ENCODE data around the gene TMEM183A. TPM values are rescaled to one million over a fixed set of nuclear protein-coding genes. Genes with fewer than 3 reads are reported as not detected.

The TMEM183A gene
- total and polyA plus RNA-seq, 5 experiments from 2014 or later, result 46.2 to 92.0 (median 53.6) TPM

GRCh38 chr1:203054642-203055041 lies 47.5 kb downstream of the TMEM183A start:
- no peak overlapping the region for H3K27ac Mint-ChIP-seq
- H3K4me1 Mint-ChIP-seq, result peaks cover 0 to 6% (median 0%) of the 10 kb centered on the region in 4 donors
- no peaks in the 10 kb centered on the region for H3K36me3 Mint-ChIP-seq
- ATAC-seq (no peak), DNase-seq (no peak)
- POLR2A ChIA-PET, result no interaction called here
- no peak overlapping the region for H3K4me3 Mint-ChIP-seq
- peaks cover 0 to 22% (median 15%) of the 10 kb centered on the region in 5 donors for H3K27me3 Mint-ChIP-seq
- H3K9me3 Mint-ChIP-seq, result no peaks in the 10 kb centered on the region

- H3K4me3 Mint-ChIP-seq, result no peak overlapping the region
- DNase-seq (no peak), ATAC-seq (no peak)
- no peaks in the 10 kb centered on the region for H3K9me3 Mint-ChIP-seq
- no peaks in the 10 kb centered on the region for H3K36me3 Mint-ChIP-seq
- H3K4me1 Mint-ChIP-seq, result peaks cover 0 to 6% (median 0%) of the 10 kb centered on the region in 4 donors
- H3K27me3 Mint-ChIP-seq, result peaks cover 0 to 24% (median 14%) of the 10 kb centered on the region in 5 donors
- H3K27ac Mint-ChIP-seq, result no peak overlapping the region
- POLR2A ChIA-PET, result no interaction called here
Observed at GRCh38 chr1:203055161-203055799, 48.1 kb downstream of the TMEM183A start.

DNA sequence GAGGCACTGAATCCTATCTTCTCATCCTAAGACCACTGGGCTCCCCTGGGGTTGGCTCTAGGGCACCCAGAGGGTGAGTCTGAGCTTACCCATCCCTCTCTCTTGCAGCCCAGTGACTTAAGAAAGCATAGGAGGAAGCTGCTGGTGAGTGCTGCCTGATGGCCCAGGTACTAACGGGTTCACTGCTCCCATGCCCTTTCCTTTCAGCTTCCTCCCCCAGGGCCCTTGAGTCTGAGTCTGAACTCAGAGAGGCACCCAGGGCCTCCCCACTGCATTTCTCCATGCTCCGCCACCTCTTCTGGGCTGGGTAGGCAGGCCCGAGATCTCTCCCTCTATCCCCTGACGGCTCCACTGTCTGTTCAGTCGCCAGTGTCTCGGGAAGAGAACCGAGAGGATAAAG lies 48.8 kb downstream of the TMEM183A start:
- H3K27ac Mint-ChIP-seq, result no peak overlapping the region
- ATAC-seq (no peak), DNase-seq (no peak)
- H3K36me3 Mint-ChIP-seq, result no peaks in the 10 kb centered on the region
- POLR2A ChIA-PET, result no interaction called here
- H3K27me3 Mint-ChIP-seq, result peaks cover 0 to 27% (median 11%) of the 10 kb centered on the region in 5 donors
- no peak overlapping the region for H3K4me3 Mint-ChIP-seq
- no peaks in the 10 kb centered on the region for H3K9me3 Mint-ChIP-seq
- peaks cover 0 to 6% (median 0%) of the 10 kb centered on the region in 4 donors for H3K4me1 Mint-ChIP-seq

DNA sequence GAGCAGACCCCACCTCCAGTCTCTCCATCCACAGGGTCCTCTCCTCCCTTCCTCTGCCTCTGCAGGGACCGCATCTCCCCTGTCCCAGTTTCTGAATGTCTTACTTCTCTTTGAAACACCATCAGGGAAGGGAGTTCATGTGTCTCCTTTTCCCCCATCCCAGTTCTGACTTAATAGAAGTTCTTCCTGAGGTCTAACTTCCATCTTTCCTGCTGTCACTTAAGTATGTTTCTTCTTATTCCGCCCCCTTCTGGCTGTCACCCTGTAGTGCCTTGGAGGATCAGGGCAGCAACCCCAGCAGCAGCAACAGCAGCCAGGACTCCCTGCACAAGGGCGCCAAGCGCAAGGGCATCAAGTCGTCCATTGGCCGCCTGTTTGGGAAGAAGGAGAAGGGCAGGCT lies 49.3 kb downstream of the TMEM183A start:
- peaks cover 0 to 6% (median 0%) of the 10 kb centered on the region in 4 donors for H3K4me1 Mint-ChIP-seq
- DNase-seq (no peak), ATAC-seq (no peak)
- H3K27ac Mint-ChIP-seq, result no peak overlapping the region
- no peak overlapping the region for H3K4me3 Mint-ChIP-seq
- H3K27me3 Mint-ChIP-seq, result peaks cover 0 to 25% (median 7%) of the 10 kb centered on the region in 5 donors
- POLR2A ChIA-PET, result no interaction called here
- no peaks in the 10 kb centered on the region for H3K9me3 Mint-ChIP-seq
- no peaks in the 10 kb centered on the region for H3K36me3 Mint-ChIP-seq

- H3K27ac Mint-ChIP-seq, result no peak overlapping the region
- POLR2A ChIA-PET, result no interaction called here
- H3K9me3 Mint-ChIP-seq, result no peaks in the 10 kb centered on the region
- H3K36me3 Mint-ChIP-seq, result no peaks in the 10 kb centered on the region
- peaks cover 0 to 13% (median 2%) of the 10 kb centered on the region in 5 donors for H3K27me3 Mint-ChIP-seq
- H3K4me3 Mint-ChIP-seq, result no peak overlapping the region
- DNase-seq, result no peak
- peaks cover 0 to 6% (median 0%) of the 10 kb centered on the region in 4 donors for H3K4me1 Mint-ChIP-seq
- ATAC-seq, result no peak
Observed at GRCh38 chr1:203057911-203058675, 50.9 kb downstream of the TMEM183A start.

- H3K27me3 Mint-ChIP-seq, result peaks cover 0 to 13% (median 2%) of the 10 kb centered on the region in 5 donors
- ATAC-seq, result no peak
- POLR2A ChIA-PET, result no interaction called here
Observed at GRCh38 chr1:203058676-203058935, 51.4 kb downstream of the TMEM183A start.

DNA sequence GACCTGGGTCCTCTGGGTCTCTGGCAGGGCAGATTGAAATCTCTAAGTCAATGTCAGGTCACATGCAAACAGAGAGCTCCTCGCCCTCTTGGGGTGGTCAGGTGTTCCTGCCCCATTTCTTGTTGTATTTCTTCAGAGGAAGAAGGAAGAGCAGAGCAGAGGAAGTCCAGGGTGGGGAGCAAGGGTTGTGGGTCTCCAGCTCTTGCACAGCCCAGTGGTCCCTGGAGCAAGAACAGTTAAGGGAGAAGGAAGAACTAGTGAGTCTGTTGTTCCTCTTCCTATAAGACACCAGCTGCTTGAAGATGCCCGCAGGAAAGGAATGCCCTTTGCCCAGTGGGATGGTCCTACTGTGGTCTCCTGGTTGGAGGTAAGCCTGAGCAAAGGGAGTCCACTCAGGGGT lies 52.3 kb downstream of the TMEM183A start:
- Mint-ChIP-seq H3K9me3 (no peaks in the 10 kb centered on the region), H3K27me3 (peaks cover 0 to 13% (median 2%) of the 10 kb centered on the region in 5 donors)

More at GRCh38 chr1:203058676-203058935, 51.4 kb downstream of the TMEM183A start:
- Mint-ChIP-seq H3K27ac (no peak overlapping the region), H3K4me1 (peaks cover 0 to 8% (median 0%) of the 10 kb centered on the region in 4 donors), H3K36me3 (no peaks in the 10 kb centered on the region), H3K4me3 (no peak overlapping the region), H3K9me3 (no peaks in the 10 kb centered on the region)
- DNase-seq, result no peak

DNA sequence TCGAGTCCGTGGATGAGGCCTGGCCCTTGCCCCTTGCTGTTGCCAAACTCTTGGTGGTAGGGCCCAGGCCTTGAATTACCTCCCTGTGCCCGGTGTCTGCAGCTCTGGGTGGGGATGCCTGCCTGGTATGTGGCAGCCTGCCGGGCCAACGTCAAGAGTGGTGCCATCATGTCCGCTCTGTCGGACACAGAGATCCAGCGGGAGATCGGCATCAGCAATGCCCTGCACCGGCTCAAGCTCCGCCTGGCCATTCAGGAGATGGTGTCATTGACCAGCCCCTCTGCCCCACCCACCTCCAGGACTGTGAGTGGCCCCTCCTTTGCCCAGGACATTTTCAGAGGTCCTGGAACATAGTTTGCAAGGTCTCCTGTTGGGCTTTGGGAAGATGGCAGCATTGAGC lies 52.9 kb downstream of the TMEM183A start:
- H3K36me3 Mint-ChIP-seq, result no peaks in the 10 kb centered on the region
- no peak overlapping the region for H3K27ac Mint-ChIP-seq
- ATAC-seq (no peak), DNase-seq (no peak)
- POLR2A ChIA-PET, result no interaction called here
- peaks cover 0 to 8% (median 0%) of the 10 kb centered on the region in 4 donors for H3K4me1 Mint-ChIP-seq
- no peak overlapping the region for H3K4me3 Mint-ChIP-seq
- H3K9me3 Mint-ChIP-seq, result no peaks in the 10 kb centered on the region
- peaks cover 0 to 13% (median 2%) of the 10 kb centered on the region in 5 donors for H3K27me3 Mint-ChIP-seq

More for the DNA sequence above, 52.3 kb downstream of the TMEM183A start:
- H3K4me3 Mint-ChIP-seq, result no peak overlapping the region
- POLR2A ChIA-PET, result no interaction called here
- no peaks in the 10 kb centered on the region for H3K36me3 Mint-ChIP-seq
- DNase-seq (no peak), ATAC-seq (no peak)
- peaks cover 0 to 8% (median 0%) of the 10 kb centered on the region in 4 donors for H3K4me1 Mint-ChIP-seq
- no peak overlapping the region for H3K27ac Mint-ChIP-seq

DNA sequence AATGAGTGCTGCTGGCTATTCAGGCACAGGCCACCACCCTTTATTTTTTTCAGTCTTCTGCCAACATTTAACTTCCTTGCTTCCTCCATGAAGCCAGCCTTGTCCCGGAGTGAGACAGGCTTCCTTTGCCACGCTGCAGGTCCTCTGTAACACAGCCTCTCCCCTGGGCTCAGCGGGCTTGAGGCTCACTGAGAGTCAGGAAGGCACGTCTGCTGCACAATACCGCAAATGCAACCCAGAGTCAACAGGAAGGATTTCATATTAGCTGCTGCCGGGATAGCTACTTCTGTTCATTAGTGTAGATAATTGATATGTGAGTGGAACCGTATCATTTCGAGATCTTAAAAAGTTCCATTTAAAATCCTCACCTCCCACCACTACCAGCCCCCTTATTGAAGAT lies 56.1 kb downstream of the TMEM183A start:
- POLR2A ChIA-PET, result no interaction called here
- peaks cover 0 to 5% (median 2%) of the 10 kb centered on the region in 4 donors for H3K4me1 Mint-ChIP-seq
- H3K9me3 Mint-ChIP-seq, result no peaks in the 10 kb centered on the region
- peaks cover 0 to 9% (median 2%) of the 10 kb centered on the region in 5 donors for H3K27me3 Mint-ChIP-seq
- no peak overlapping the region for H3K27ac Mint-ChIP-seq
- no peaks in the 10 kb centered on the region for H3K36me3 Mint-ChIP-seq
- ATAC-seq, result no peak
- no peak overlapping the region for H3K4me3 Mint-ChIP-seq
- DNase-seq, result no peak

GRCh38 chr1:203065191-203065590 lies 58.0 kb downstream of the TMEM183A start:
- Mint-ChIP-seq H3K36me3 (no peaks in the 10 kb centered on the region), H3K27me3 (peaks cover 0 to 9% (median 2%) of the 10 kb centered on the region in 5 donors), H3K27ac (no peak overlapping the region), H3K4me3 (no peak overlapping the region), H3K9me3 (no peaks in the 10 kb centered on the region), H3K4me1 (peaks cover 0 to 9% (median 2%) of the 10 kb centered on the region in 4 donors)
- ATAC-seq (no peak), DNase-seq (no peak)
- POLR2A ChIA-PET, result no interaction called here

DNA sequence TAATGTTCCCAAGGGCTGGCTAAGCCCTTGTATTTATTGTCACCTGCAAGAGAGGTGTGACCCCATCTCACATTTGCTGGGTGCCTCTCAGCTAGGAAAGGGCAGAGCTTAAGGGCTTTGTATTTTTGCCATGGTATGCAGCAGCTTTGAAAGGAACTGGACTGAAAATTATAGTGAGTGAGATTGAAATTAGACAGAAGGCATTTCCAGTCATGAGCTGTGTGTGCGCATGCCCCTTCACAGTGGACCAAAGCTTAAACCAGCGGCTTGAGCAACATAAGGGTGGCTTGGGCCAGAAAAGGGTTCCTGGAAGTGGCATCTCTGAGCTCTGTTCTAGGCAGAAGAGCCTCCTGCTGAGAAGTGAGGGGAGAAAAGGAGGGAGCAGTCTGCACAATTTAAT lies 58.8 kb downstream of the TMEM183A start:
- Mint-ChIP-seq H3K4me3 (no peak overlapping the region), H3K27me3 (peaks cover 0 to 9% (median 2%) of the 10 kb centered on the region in 5 donors), H3K36me3 (no peaks in the 10 kb centered on the region), H3K9me3 (no peaks in the 10 kb centered on the region), H3K4me1 (peaks cover 0 to 9% (median 2%) of the 10 kb centered on the region in 4 donors), H3K27ac (no peak overlapping the region)
- DNase-seq (no peak), ATAC-seq (no peak)
- POLR2A ChIA-PET, result no interaction called here

DNA sequence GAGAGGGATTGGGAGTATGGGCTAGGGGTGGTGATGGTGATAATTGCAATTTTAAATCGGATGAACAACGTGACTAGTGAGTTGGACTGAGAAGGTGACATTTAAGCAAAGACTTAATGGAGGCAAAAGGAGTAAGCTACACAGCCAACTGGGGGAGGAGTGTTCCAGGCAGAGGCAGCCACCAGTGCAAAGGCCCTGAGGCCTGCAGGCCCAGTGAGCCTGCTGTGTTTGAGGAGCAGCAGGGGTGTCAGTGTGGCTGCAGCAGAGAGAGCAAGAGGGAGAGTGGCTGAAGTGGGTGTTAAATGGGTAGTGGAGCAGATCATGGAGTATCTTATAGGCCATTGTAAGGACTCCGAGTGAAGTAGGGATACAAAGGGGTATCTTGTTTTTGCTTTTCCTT lies 59.8 kb downstream of the TMEM183A start:
- no peak for ATAC-seq
- H3K27me3 Mint-ChIP-seq, result peaks cover 0 to 9% (median 0%) of the 10 kb centered on the region in 5 donors
- H3K36me3 Mint-ChIP-seq, result no peaks in the 10 kb centered on the region
- no peaks in the 10 kb centered on the region for H3K9me3 Mint-ChIP-seq
- peaks cover 0 to 9% (median 2%) of the 10 kb centered on the region in 4 donors for H3K4me1 Mint-ChIP-seq
- DNase-seq, result no peak
- POLR2A ChIA-PET, result no interaction called here
- peak overlapping the region in 1 of 10 donors; percentile 63 for H3K27ac Mint-ChIP-seq
- no peak overlapping the region for H3K4me3 Mint-ChIP-seq

- ATAC-seq (no peak), DNase-seq (no peak)
- Mint-ChIP-seq H3K4me3 (no peak overlapping the region), H3K27ac (no peak overlapping the region), H3K27me3 (peaks cover 9 to 22% (median 13%) of the 10 kb centered on the region in 5 donors), H3K4me1 (peaks cover 0 to 8% (median 2%) of the 10 kb centered on the region in 4 donors), H3K9me3 (no peaks in the 10 kb centered on the region), H3K36me3 (no peaks in the 10 kb centered on the region)
- POLR2A ChIA-PET, result no interaction called here
Observed at GRCh38 chr1:203069030-203069747, 62.0 kb downstream of the TMEM183A start.
